Measurements from ENCODE around the gene GTF3C1. TPM values are rescaled to one million over a fixed set of nuclear protein-coding genes. Genes with fewer than 3 reads are reported as not detected.

The GTF3C1 gene
- total and polyA plus RNA-seq, 2 of the 8 experiments (the other 6 are each of a cell fraction or from before 2014, with no cell fraction given), result 89.3 to 126 TPM

DNA sequence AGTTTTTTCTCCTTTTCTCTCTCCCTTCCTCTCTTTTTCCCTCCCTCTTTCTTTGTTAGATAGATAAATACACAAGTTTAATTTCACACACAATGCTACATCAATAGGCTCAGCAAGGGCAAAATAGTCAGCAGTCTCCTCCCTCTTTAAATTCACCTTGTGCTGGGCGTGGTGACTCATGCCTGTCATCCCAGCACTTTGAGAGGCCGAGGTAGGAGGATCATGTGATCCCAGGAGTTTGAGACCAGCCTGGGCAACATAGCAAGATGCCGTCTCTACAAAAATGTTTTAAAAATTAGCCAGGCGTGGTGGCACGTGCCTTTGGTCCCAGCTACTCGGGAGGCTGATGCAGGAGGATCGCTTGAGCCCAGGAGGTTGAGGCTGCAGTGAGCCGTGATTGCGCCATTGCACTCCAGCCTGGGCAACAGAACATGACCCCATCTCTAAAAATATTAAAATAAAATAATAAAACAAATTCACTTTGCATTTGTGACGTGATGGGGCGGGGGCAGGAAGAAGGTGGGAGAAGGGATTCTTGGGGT, 120.3 kb downstream of the GTF3C1 start:
- Histone ChIP-seq H3K18ac (ENCODE audit: extremely low read depth, low read length) (no peak overlapping the region), H2BK15ac (ENCODE audit: low read length) (no peak overlapping the region), H4K91ac (replicated peaks; ENCODE audit: insufficient read length, low read length) (no peak overlapping the region), H3K4me3 (ENCODE audit: extremely low read depth in 1 of 4, insufficient read depth in 2 of 4, low read depth in 3 of 4, low read length in 4 of 4) (no peak overlapping the region), H4K5ac (ENCODE audit: insufficient read length, low read depth, low read length) (no peak overlapping the region), H3K79me2 (ENCODE audit: control insufficient read depth in 1 of 2, insufficient read depth in 2 of 2, low read length in 2 of 2) (no peaks in the 10 kb centered on the region), H3K36me3 (ENCODE audit: control insufficient read depth in 2 of 4, insufficient read depth in 4 of 4, low read length in 3 of 4) (no peaks in the 10 kb centered on the region), H3K14ac (ENCODE audit: insufficient read length) (no peak overlapping the region), H3K23ac (ENCODE audit: insufficient read length) (no peak overlapping the region), H2AFZ (ENCODE audit: low read length) (no peak overlapping the region), H3K4ac (replicated peaks; ENCODE audit: insufficient read length, low read depth, low read length) (no peak overlapping the region), H2BK5ac (ENCODE audit: low read depth, low read length) (no peak overlapping the region), H3K9ac (replicated peaks in 1 of 4; ENCODE audit: extremely low read depth in 1 of 4, low read depth in 3 of 4, low read length in 3 of 4) (no peak overlapping the region), H2BK120ac (replicated peaks; ENCODE audit: low read depth, low read length) (no peak overlapping the region), H3K27ac (ENCODE audit: low read depth, low read length) (no peak overlapping the region), H2AK5ac (ENCODE audit: low read depth, low read length) (no peak overlapping the region), H4K8ac (ENCODE audit: extremely low read depth, insufficient read depth, low read length) (no peak overlapping the region; the same call in 1 of the 2 replicates), H2BK12ac (ENCODE audit: low read depth, low read length) (no peak overlapping the region), H3K27me3 (replicated peaks in 1 of 4; ENCODE audit: control insufficient read depth in 3 of 4, extremely low read depth in 1 of 4, insufficient read depth in 3 of 4, low read length in 3 of 4) (no peaks in the 10 kb centered on the region), H3K4me1 (replicated peaks in 1 of 4; ENCODE audit: control insufficient read depth in 3 of 4, insufficient read depth in 4 of 4, low read length in 3 of 4) (no peaks in the 10 kb centered on the region), H3K79me1 (ENCODE audit: low read depth, low read length) (no peaks in the 10 kb centered on the region), H3K23me2 (ENCODE audit: low read depth, low read length) (no peaks in the 10 kb centered on the region), H3K4me2 (ENCODE audit: insufficient read depth in 1 of 2, low read depth in 2 of 2, low read length in 2 of 2) (no peak overlapping the region), H4K20me1 (replicated peaks in 1 of 2; ENCODE audit: control insufficient read depth in 1 of 2, insufficient read depth in 2 of 2, low read length in 2 of 2) (no peaks in the 10 kb centered on the region), H3K56ac (replicated peaks; ENCODE audit: insufficient read length, low read depth, low read length) (no peak overlapping the region), H2BK20ac (ENCODE audit: low read length) (no peak overlapping the region), H3K9me3 (ENCODE audit: insufficient read depth in 2 of 2, low read depth in 1 of 2, low read length in 1 of 2) (0 out of 4 replicates have a peak, but pooled peaks cover 0 to 2% of the 10 kb centered on the region in 2 experiments)
- DNase-seq (ENCODE audit: low read depth in 1 of 2, low spot score in 2 of 2) (peak in 1 of 2 experiments; percentile 31), FAIRE-seq (no peak)
- WGBS, 2 experiments (ENCODE audit: extremely low coverage in 1 of 2, insufficient coverage in 1 of 2, insufficient read length in 1 of 2, insufficient replicate concordance in 2 of 2, low coverage in 1 of 2, low lambda C conversion rate in 2 of 2, missing lambda C conversion rate in 1 of 2), result 90% methylated on average over 11 of the region's 11 CpGs; no CpG with 5 or more reads in 1 of the 2 experiments
- ChIA-PET CTCF (ENCODE audit: partially characterized antibody) (no interaction called here), POLR2A (ENCODE audit: partially characterized antibody) (no interaction called here)
- no peak for TF ChIP-seq SRF (IDR thresholded peaks at IDR 0.05; ENCODE audit: low read depth, low read length)
- TF ChIP-seq POLR2AphosphoS5 (IDR thresholded peaks at IDR 0.05; ENCODE audit: low read depth, low read length), result no peak
- TF ChIP-seq RBBP5 (IDR thresholded peaks at IDR 0.05; ENCODE audit: borderline replicate concordance, low read depth, low read length), result no peak
- TF ChIP-seq CBX8 (IDR thresholded peaks at IDR 0.05; ENCODE audit: borderline replicate concordance, low read depth, low read length), result no peak
- TF ChIP-seq RAD21 (IDR thresholded peaks at IDR 0.05 in 1 of 2, conservative IDR thresholded peaks at IDR 0.05 in 1 of 2; ENCODE audit: low read depth in 2 of 2, low read length in 2 of 2), result no peak
- TF ChIP-seq EGR1 (IDR thresholded peaks at IDR 0.05; ENCODE audit: borderline replicate concordance, low read depth, low read length), result no peak
- TF ChIP-seq, protein P1, sequence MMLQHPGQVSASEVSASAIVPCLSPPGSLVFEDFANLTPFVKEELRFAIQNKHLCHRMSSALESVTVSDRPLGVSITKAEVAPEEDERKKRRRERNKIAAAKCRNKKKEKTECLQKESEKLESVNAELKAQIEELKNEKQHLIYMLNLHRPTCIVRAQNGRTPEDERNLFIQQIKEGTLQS (IDR thresholded peaks at IDR 0.05; ENCODE audit: insufficient read depth, low read depth, low read length), result no peak
- no peak for TF ChIP-seq KDM4A (IDR thresholded peaks at IDR 0.05; ENCODE audit: low read depth, low read length, severe bottlenecking)
